Epithelial cell of esophagus (primary cell): ENCODE measurements around the gene SALL3.

Source experiments
- DNase-seq: peaks from one replicate; pipeline ENCODE4 v3.0.0; 2010; ENCODE audit warnings: low read depth
- H3K4me3 ChIP-seq: 2 replicates; pipeline ENCODE4 v1.5.1; 2011; ENCODE audit warnings: mild to moderate bottlenecking, low read length, control low read depth
- CTCF ChIP-seq: IDR thresholded peaks from 2 replicates; pipeline ENCODE4 v1.5.1; 2011; ENCODE audit warnings: low read depth, mild to moderate bottlenecking, low read length, control low read depth, inconsistent platforms; ENCODE audit not compliant: insufficient read depth; ENCODE audit errors: missing control alignments

The SALL3 gene

GRCh38 chr18:79005653-79006052, 26.0 kb downstream of the SALL3 start:
- no peak overlapping the region for H3K4me3 ChIP-seq
- DNase-seq: no peak
- no peak for TF ChIP-seq CTCF

GRCh38 chr18:79006106-79006795, 26.6 kb downstream of the SALL3 start:
- H3K4me3 ChIP-seq: no peak overlapping the region
- TF ChIP-seq CTCF: no peak
- DNase-seq: no peak

- no peak for DNase-seq
- no peak overlapping the region for H3K4me3 ChIP-seq
- TF ChIP-seq CTCF: no peak
These were observed 27.8 kb downstream of the SALL3 start for GRCh38 chr18:79007440-79007839.

DNA sequence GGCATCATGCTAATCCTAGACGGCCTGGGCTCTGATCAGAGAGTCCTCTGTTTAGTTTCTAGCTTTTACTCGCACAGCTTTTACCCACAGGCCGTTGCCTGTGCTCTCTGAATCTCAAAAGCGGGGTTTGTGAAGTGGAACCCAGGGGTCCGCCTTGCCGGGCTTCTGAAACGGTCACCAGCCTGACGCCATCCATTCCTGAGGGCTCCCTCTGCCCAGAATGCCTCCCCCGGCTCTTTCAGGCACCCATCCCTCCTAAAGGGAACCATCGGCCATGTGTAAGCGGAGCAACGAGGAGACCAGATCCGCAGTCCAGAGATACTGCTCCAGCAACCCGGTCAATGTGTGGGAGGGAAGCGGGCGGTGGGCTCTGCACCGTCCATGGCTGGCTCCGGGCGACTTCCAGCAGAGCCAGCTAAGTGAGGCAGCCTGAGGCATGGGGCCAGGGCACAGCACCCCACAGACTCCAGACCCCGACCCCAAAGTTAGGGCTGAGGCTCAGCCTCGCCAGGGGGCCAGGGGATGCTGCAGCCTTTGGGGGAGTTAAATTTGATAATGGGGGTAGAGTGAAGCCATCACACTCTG, 28.8 kb downstream of the SALL3 start:
- H3K4me3 ChIP-seq: no peak overlapping the region
- no peak for DNase-seq
- no peak for TF ChIP-seq CTCF

DNA sequence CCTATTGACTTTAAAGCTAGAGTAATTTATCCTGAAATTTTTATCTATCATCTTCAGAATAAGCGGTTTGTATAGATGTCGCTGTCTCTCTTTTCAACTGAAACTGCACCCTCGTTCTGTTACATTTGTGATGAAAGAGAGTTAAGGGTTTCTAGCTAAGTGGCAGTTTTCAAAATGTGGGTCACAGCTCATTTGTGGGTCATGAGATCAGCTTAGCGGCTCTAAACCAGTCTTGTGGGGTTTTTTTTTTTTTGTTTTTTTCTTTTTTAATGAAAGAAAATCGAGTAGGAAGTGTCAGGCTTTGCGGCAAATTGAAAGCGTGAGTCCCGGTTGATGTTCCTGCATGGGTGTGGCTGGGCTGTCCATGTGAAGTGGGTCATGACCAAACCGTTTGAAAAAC, 31.2 kb downstream of the SALL3 start:
- no peak overlapping the region for H3K4me3 ChIP-seq
- no peak for DNase-seq
- no peak for TF ChIP-seq CTCF

GRCh38 chr18:79011300-79011870, 31.8 kb downstream of the SALL3 start:
- DNase-seq: no peak
- no peak overlapping the region for H3K4me3 ChIP-seq
- TF ChIP-seq CTCF: no peak
